NCI-H1092 treated with DMSO at 0.1 percent for 48 hours (cell line): ENCODE data around the gene EGF.
A peak's percentile ranks its signal among the peaks of the same experiment; 100 is the strongest.

Source experiments
- DNase-seq: peaks from one replicate; lab custom pipeline; 2025; lab: John Stamatoyannopoulos, UW

The EGF gene

DNA sequence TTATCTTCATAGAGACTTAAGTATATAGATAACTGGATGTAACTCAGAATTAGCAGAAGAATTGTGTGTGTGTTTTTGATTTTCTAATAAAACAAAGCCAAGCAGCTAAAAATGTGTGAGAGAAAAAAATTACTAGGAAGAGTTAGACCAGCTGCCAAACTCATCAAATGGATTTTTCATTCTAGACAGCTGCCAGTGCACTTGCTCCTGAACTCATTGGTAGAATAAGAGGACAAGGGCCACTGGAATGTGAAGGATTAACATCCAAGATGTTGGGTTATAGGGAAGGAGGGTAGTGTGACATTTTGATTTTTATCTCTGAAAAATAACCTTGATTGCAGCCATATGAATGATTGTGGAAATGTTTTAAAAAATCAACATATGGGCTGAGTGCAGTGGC is 49.7 kb downstream of the EGF start:
- no peak for DNase-seq

DNA sequence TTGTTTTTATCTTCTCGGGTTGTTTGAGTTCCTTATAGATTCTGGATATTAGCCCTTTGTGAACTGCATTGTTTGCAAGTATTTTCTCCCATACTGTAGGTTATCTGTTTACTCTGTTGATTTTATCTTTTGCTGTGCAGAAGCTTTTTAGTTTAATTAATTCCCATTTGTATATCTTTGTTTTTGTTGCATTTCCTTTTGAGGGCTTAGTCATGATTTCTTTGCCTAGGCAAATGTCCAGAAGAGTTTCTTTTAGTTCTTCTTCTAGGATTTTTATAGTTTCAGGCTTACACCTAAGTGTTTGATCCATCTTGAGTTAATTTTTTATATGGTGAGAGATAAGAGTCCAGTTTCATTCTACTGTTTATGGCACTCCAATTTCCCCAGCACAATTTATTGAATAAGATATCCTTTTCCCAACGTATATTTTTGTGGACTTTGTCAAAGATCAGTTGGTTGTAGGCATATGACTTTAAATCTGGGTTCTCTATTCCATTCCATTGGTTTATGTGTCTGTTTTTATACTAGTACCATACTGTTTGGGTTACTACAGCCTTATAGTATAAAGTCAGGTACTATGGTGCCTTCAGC is 54.3 kb downstream of the EGF start:
- DNase-seq = no peak

DNA sequence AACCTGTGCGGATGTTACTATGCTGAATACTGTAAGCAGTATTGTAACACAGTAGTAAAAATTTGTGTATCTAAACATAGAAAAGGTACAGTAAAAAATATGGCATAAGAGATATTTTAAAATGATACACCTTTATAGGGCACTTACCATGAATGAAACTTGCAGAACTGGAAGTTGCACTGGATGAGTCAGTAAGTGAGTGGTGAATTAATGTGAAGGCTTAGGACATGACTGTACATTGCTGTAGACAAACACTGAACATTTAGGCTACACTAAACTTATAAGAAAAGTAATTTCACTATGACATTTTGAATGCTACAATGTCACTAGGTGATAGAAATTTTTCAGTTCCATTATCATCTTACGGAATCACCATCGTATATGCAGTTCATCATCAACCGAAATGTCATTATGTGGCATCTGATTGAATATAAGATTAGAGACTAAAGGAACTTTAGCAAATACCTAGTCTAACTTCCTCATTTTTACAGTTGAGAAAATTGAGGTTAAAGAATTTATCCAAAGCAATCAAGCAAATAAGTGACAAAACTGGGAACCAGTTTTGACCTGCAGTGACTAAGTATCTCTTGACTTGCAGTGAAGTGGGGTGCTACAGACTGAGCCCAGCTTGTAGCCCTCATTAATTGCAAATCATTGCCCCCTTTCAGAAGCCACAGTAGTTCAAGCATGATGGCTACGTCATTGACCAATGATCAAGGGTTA is 55.3 kb downstream of the EGF start:
- DNase-seq = no peak

DNA sequence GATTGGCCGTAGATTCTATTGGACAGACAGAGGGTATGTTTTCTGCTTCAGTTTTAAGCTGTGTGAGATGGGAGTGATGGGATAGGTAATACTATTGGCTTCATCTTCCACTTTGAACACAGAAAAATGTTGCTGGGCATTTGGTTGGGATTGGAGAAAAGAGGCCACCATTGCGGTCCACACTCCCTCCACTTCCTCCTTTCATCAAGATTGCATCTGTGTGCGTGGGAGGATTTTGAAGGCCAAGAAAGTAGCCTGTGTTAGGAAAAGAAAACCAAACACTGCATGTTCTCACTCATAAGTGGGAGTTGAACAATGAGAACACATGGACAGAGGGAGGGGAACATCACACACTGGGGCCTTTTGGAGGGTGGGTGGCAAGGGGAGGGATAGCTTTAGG is 56.4 kb downstream of the EGF start:
- DNase-seq = no peak

DNA sequence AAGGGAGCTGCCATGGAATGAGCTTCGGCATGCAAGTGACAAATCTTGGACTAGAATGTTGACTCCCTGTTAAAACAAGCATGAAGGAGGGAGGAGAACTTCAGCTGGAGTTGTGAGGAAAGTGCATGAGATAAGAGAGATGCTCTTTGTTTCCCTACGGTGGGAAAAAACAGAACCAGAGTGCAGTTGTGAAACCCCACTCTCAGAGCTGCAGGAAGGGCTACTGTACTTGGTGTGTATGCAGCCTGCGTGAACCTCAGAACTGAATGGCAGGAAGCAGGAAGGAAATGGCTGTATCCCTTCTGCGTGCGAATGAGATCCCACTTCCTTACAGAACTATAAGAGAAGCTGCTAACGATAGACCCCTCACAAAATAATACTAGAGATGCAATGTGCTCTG is 57.2 kb downstream of the EGF start:
- DNase-seq = no peak

DNA sequence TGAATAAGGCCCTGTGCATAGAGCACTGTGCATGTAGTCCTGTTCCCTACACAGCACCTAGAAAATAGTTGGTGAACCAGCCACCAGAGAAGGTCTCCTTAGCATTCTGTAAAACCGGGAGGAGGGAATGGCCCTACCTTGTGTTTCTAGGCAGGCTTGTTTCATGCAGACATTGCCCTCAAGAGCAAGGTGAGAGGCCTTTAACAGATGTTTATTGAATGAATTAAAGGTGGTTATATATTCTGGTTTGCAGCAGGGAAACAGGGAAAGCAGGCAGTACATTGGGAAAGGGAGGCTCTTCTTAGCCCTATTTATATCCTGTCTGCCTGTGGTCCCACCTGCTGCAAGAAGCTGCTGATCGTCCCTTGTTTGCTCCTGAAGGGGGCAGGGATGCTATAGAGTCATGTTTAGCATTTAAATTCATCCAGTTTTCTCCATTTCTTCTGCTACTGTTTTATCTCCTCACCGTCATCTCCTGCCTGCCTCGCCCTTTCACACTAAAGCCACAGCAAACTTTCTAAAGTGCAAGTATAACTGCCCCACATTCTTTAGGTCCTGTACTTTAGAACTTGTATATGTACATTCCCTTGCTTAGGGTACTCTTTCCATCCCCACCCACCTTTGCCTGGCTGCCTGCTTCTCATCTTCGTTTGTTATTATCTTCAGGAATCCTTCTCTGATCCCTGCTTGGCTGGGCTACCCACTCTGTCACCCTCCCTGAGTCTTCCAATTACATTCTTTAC is 60.3 kb downstream of the EGF start:
- no peak for DNase-seq

DNA sequence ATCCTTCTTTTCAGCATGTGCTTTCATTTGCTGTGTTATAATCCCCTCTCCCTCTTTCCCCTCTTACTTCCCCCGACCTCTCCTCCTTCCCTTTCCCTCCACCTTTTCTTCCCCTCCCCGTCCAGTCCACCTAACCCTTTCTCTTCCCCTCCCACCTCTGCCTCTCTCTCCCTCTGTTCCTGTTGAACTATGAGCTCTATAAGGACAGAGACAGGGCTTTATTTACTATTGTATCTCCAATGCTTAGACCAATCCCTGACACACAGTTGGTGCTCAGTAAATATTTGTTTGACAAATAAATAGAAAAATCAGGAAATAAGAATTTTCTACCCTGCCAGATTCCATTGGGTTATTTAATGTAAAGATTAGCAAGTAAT is 60.8 kb downstream of the EGF start:
- no peak for DNase-seq

DNA sequence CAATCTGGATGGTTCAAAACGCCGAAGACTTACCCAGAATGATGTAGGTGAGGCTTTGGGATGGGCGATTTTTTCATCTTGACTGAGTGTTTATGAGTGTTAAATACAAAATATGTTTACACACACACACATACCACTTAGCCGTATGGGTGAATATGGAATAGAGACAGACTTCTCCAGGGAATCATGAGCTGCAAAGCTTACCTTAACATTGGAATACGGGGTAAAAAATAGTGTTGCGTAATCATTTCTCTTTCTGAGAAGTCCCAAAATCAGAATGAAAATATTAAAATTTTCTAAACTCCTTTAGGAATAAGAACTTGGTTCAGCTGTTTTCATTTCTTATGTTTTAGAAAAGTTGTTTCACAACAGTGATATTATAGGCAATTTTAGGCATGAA is 63.5 kb downstream of the EGF start:
- no peak for DNase-seq

DNA sequence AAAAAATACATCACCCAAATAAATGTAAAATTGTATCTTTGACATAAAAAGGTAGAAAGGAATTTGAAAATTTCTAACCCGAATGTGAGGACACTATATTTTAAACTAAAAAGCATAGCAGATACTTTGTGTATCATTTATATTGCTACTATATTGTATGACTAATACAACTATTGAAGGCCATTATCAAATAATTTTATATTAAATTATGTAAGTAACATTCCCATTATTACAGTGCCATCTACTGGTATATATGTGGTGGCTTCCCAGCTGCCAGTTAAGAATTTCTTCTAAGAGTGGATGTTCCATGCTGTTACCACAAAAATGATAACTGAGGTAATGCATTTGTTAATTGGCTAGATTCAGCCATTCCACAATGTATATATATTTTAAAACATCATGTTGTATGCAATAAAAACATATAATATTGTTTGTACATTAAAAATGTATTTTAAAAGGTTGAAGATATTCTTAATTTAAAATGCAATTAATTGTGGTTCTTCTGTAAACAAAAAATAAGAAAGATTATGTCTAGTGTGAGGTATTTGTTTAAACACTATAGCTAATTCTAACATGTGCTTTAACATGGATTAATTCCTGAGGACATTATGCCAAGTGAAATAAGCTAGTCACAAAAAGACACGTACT is 65.3 kb downstream of the EGF start:
- peak; percentile 19 for DNase-seq

DNA sequence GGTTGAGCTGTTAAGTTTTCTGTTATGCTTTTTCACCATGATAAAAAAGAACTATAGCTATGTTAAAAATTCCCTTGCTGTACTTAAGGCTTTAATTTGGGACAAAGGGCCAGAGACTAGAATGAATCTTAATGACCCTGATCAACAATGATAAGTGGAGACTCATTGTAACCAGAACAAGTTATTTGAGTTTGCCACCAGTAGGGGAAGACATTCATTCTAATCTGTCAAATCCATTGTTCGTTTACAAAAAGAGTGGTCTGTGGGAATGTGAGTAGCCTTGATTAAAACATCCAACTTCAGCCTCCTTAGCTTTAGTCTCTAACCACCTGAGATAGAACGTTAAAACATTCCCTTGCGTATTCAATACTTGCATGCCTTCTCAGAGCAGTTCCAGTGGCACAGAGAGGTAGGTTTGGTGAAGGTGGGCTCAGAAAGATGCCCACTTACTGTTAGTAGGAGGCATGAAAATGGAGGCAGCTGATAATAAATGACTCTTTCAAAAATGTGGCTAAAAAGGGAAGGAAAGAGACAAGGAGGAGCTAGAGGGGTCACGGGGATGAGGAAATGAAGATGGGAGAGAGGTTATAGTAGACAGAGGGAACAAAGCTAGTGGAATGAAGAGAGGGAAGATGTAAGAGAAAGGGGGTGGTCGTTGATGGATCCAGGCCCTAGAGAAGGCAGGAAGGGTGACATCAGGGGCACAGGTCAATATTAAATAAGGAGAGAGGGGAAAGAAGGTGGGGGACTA is 66.2 kb downstream of the EGF start:
- no peak for DNase-seq

DNA sequence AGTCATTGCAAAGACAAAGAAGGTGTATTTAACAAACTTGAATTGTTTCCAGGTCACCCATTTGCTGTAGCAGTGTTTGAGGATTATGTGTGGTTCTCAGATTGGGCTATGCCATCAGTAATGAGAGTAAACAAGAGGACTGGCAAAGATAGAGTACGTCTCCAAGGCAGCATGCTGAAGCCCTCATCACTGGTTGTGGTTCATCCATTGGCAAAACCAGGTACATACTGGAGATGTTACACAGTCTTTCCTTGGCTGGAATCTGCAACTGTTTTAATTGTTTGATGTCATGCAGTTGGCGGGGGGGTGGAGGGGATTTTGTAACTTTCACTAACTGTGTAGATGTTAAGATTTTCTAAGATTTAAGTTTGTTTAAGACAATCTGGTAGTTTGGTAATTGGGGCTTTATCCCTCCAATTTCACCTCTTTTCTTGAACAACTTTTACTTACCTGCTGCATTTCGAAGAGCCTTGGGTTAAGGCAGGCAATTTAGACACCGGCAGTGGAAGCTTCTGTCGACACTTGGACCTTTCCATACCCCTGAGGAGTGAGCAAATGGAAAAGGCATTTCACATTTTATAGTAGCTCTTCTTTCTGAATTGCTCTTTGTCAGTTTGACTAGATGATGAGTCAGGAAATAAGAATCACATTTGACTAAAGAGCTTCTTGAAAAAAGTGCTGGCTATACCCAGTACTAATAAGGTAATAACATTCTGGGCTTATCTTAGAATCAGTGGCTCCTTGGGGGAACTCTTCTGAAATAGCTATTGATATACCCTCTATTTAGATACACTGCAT is 67.4 kb downstream of the EGF start:
- DNase-seq = no peak

DNA sequence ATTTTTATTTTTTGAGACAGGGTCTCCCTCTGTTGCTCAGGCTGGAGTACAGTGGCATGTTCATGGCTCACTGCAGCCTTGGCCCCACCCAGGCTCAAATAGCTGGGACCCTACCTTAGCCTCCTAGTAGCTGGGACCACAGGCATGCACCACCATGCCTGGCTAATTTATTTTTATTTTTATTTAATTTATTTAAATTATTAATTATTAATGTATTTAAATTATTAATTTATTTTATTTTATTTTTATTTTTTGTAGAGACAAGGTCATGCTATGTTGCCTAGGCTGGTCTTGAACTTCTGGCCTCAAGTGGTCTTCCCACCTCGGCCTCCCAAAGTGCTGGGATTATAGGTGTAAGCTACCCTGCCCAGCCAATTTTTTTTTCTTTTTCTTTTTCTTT is 69.3 kb downstream of the EGF start:
- DNase-seq = no peak

DNA sequence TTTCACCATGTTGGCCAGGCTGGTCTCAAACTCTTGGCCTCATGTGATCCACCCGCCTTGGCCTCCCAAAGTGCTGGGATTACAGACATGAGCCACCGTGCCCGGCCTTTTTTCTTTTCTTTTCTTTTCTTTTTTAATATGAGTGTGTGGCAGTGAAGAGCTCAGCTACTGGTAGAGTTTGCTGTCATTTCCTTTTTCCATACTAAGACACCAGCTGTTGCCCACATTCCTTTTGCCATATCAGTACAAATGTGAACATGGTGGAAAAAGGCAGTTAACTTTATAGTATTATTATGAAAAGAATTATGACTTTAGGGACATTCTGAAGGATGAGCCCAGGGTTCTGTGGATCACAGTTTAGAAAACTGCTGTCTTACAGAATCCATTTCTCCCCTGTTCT is 69.8 kb downstream of the EGF start:
- DNase-seq = no peak

DNA sequence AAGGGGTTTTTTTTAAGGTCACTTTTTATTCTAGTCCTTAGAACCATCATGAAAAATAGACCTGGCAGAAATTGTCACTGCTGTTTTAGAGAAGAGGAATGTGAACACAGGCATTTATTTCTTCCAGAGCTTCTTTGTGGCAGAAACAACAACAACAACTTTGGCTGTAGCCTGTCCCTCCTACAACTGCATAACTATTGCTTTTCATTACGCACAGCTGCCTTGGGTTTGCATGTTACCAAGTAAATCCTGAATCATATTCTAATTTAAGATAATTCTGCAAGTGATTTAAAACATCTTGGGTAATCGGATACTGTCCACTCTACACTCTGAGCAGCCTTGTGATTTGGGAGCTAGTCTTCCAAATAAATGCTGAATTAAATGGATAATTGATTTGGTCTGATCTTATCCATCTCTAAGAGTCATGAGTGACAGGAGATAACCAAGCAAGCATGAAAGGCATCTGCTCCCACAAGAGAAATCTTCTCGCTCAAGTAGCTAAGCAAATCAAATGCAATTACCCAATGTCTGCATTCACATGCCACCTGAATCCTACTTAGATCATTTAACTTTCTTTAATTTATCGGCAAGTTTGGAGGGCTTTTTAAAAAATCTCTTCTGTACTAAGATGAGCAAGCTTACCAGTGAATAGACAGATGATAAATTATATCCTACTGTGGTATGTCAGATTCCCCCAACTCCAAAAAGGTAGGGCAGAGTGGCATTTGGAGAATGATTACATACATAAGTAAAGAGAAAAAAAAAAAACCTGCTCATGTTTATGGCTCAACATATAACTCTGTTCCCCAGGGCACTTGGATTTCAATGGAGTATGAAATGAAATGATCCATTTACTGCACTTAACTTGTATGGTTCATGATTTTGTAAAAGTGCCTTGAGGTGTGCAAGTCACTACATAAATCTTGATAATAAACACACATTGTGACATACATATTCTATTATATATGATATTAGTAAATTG is 73.6 kb downstream of the EGF start:
- no peak for DNase-seq

DNA sequence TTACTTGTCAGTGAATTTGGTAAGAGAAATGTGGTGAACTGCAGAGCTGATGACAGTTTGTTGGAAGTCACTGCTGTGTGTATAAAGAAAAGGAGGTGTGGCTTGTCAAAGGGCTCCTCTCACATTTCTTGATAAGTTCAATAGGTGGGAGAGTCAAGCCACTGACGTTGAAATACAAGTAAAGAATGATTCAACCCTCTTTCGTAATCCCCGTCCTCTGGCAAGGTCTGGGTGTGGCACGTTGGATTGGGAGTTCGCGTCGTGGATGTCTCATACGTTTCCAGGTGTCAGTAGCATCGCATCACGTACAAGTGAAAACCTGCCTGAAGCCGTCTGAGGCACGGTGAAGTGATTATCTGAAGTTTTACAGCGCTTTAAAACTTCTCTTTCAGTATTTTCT is 76.4 kb downstream of the EGF start:
- DNase-seq = no peak

DNA sequence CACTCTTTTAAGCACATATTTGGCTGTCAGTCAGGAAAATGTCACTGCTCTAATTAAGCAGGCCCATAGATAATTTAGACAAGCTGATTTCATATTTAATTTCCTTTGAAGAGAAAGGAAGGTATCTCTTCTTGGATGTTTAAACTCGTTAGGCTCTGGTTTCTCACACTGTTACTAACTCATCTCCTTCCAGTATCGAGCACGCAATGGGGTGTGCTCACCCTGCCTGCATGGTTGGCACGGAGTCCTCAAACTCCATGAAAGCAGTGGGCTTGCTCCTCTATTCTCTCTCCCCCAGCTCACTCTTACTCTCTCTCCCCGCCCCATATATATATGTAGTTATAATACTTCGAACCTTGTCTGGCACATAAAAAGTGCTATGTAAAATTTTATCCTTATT is 76.9 kb downstream of the EGF start:
- DNase-seq = no peak

DNA sequence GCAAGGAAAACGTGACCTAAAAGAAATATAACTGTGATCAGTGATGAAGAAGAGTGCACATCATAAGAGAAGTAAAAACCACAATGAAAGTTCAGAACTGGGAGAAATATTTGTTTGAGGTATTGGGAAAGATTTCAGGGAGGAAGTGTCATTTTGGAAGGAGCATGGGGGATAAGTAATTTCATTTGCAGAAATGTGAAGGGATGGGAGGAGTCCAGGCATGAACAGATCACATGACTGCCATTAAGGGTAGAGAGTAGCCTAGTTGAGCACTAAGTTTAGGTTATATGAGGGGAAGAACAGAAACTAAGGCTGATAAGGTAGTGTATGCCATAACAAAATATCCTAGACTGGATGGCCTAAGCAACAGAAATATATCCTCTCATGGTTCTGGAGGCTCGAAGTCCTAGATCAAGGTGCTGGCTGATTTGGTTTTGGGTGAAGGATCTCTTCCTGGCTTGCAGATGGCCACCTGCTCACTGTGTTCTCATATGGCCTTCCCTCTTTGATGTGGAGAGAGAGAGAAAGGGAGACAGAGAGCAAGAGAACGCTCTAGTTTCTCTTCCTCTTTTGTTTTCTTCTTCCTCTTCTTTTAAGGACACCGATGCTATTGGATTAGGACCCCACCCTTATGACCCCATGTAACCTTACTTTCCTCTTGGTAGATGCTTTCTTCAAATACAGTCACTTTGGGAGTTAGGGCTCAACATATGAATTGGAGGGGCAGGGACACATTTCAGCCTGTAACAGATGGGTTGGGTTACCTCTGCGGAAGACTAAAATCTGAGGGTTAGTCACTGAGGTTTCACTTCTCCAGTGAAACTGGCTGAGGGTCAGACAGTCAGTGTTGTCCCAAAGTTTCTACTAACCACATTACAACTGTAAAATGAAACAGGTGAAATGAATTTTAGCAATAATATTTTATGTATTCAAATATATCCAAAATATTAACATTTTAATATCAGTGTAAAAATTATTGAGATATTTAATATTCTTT is 77.9 kb downstream of the EGF start:
- DNase-seq = no peak

DNA sequence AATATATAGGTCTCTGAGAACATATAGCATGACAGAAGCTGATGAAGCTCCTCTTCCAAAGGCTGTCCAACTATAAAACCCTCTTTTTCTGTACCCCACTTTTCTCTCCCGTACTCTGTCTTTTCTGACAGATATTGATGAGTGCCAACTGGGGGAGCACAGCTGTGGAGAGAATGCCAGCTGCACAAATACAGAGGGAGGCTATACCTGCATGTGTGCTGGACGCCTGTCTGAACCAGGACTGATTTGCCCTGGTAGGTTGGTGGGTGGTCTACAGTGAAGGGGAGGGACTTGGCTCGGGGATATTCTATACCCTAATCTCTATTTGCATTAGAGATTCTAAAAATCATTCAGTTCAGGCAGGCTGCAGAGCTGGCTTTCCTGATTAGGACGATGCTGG is 80.4 kb downstream of the EGF start:
- no peak for DNase-seq

DNA sequence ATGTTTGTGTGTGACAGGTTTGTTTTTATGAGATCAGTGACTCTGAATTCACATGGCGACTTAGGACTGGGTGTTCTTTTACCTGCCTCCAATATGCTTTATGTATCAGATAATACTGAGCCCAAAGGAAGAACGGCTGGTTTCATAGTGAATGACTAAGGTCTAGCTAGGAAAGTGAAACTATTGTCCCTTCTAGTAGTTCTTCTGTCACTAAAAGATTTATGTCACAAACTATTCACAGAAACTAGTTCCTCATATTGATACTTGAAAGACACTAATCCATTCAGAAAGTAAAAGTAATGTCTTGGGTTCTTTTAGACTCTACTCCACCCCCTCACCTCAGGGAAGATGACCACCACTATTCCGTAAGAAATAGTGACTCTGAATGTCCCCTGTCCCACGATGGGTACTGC is 81.7 kb downstream of the EGF start:
- DNase-seq = no peak
